Suppressor macrophage (primary cell): ENCODE data around the gene TCHH.
A peak's percentile ranks its signal among the peaks of the same experiment; 100 is the strongest.

Experiments used
- DNase-seq, 4 experiments: peaks; one replicate each; pipeline ENCODE4 v3.0.0-alpha.2; 2020 to 2022

The TCHH gene

DNA sequence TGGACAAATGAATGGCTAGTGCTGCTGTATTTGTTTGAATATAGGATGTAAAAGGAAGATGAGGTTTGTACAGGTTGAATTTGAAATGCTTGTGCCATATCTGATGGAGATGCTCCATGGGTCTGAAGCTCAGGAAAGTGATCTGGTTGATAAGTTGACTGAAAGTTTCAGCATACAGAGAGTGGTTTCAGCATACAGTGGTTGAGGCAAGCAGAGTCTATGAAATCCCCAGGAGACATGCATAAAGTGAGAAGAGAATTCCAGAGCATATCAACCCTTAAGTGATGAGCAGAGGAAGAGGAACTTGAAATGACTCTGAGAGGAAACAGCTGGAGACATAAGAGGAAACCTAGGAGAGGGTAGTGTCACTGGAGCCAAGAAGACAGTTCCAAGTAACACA, 48.1 kb downstream of the TCHH start:
- DNase-seq, result peak in 3 of 4 experiments; percentile 13 to 40 (median 36)

DNA sequence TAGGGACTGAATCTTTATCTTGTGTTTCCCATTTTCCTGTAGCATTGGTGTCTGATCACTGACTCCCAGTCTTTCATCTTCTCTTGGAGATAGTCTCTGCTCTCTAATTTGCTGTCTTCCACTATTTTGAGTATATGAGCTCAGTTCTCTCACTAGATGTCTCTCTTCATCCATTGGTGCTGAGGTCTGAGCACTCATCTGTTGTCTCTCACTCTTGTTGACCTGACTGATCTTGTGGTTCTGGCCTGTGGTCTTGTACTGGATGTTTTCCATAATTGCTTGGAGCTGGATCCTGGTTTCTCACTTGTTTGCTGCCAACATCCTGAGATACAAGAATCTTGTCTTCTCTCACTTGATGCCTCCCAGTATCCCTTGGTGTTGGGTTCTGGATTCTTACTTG, 53.3 kb downstream of the TCHH start:
- no peak for DNase-seq
